Stimulated activated CD8-positive, alpha-beta memory T cell treated with anti-CD3 and anti-CD28 coated beads, Interleukin-2, amount 100 ng/mL, for 1 hour (primary cell): ENCODE data around the gene TP53TG3B.
"Not testable (repeated sequence)": the region's sequence is repeated elsewhere in the genome, so short reads cannot be mapped to it uniquely, and the experiment has no call there.

Source experiments
- DNase-seq, 2 donors: peaks; one replicate each; pipeline ENCODE4 v3.0.0-alpha.2; 2020; ENCODE audit warnings: low read depth in 2 of 2

Gene TP53TG3B

GRCh38 chr16:33360541-33360940, at the start of gene TP53TG3B:
Gene TP53TG3B, plus strand, starts transcription at chr16:33360841. Its CDS starts 68 bp downstream, at chr16:33360909.
- not testable (repeated sequence) for DNase-seq

DNA sequence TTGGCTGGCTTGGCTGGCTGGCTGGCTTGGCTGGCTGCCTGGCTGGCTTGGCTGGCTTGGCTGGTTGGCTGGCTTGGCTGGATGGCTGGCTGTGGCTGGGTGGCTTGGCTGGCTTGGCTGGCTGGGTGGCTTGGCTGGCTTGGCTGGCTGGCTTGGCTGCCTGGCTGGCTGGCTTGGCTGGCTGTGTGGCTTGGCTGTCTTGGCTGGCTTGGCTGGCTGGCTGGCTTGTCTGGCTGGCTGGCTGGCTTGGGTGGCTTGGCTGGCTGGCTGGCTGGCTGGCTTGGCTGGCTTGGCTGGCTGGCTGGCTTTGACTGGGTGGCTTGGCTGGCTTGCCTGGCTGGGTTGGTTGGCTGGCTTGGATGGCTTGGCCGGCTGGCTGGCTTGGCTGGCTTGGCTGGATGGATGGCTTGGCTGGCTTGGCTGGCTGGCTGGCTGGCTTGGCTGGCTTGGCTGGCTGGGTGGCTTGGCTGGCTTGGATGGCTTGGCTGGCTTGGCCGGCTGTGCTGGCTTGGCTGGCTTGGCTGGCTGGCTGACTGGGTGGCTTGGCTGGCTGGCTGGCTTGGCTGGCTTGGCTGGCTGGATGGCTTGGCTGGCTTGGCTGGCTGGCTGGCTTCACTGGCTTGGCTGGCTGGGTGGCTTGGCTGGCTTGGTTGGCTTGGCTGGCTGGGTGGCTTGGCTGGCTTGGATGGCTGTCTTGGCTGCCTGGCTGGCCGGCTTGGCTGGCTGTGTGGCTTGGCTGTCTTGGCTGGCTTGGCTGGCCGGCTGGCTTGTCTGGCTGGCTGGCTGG, 24.2 kb upstream of the TP53TG3B start:
- DNase-seq: peak; percentile 30 to 36

DNA sequence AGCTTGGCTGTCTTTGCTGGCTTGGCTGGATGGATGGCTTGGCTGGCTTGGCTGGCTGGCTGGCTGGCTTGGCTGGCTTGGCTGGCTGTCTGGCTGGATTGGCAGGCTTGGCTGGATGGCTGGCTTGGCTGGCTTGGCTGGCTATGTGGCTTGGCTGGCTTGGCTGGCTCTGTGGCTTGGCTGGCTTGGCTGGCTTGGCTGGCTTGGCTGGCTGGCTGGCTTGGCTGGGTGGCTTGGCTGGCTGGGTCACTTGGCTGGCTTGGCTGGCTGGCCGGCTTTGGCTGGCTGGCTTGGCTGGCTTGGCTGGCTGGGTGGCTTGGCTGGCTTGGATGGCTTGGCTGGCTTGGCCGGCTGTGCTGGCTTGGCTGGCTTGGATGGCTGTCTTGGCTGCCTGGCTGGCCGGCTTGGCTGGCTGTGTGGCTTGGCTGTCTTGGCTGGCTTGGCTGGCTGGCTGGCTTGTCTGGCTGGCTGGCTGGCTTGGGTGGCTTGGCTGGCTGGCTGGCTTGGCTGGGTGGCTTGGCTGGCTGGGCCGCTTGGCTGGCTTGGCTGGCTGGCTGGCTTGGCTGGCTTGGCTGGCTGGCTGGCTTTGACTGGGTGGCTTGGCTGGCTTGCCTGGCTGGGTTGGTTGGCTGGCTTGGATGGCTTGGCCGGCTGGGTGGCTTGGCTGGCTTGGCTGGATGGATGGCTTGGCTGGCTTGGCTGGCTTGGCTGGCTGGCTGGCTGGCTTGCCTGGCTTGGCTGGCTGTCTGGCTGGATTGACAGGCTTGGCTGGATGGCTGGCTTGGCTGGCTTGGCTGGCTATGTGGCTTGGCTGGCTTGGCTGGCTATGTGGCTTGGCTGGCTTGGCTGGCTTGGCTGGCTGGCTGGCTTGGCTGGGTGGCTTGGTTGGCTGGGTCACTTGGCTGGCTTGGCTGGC, 22.8 kb upstream of the TP53TG3B start:
- peak; percentile 14 to 23 for DNase-seq

DNA sequence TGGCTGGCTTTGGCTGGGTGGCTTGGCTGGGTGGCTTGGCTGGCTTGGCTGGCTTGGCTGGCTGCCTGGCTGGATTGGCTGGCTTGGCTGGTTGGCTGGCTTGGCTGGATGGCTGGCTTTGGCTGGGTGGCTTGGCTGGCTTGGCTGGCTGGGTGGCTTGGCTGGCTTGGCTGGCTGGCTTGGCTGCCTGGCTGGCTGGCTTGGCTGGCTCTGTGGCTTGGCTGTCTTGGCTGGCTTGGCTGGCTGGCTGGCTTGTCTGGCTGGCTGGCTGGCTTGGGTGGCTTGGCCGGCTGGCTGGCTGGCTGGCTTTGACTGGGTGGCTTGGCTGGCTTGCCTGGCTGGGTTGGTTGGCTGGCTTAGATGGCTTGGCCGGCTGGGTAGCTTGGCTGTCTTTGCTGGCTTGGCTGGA, 22.1 kb upstream of the TP53TG3B start:
- DNase-seq: not testable (repeated sequence)

- peak in 1 of 2 donors; percentile 21 for DNase-seq
Observed at GRCh38 chr16:33339093-33340061, 21.3 kb upstream of the TP53TG3B start.
